A549 (cell line): ENCODE data around the gene SLC17A7. TPM values are rescaled to one million over a fixed set of nuclear protein-coding genes. Genes with fewer than 3 reads are reported as not detected.

Source experiments
- ATAC-seq, 2 experiments: fragments of 200-7000 bp in 1 of 2; fragments of >200 bp in 1 of 2; cut with Nextera tagmentation in 1 of 2; cut with Tn5 transposase in 1 of 2; 3 replicates each; pipeline versions ENCODE4 v1.8.0 to v1.9.1; 2018 to 2020; ENCODE audit warnings: mild to moderate bottlenecking in 1 of 2, moderate library complexity in 1 of 2
- CTCF ChIA-PET: fragments of 300-600 bp; sonication (Branson Sonifier 250); formaldehyde crosslinking; extraction: SDS; loops from one replicate; lab custom pipeline; 2021; ENCODE audit warnings: antibody characterized with exemption, inconsistent platforms; lab: Yijun Ruan, JAX
- POLR2A ChIA-PET: fragments of 350-600 bp; formaldehyde crosslinking; extraction: SDS; loops from one replicate; lab custom pipeline; 2021; ENCODE audit warnings: antibody characterized with exemption, inconsistent platforms; lab: Yijun Ruan, JAX
- DNase-seq, 2 experiments: peaks; one replicate each; pipeline versions ENCODE4 v3.0.0 to v3.0.0-alpha.2; 2011 to 2016; ENCODE audit warnings: low read depth in 1 of 2, low spot score in 1 of 2
- FAIRE-seq: peaks from 2 replicates; lab custom pipeline; 2011; peaks lifted over from hg19 to GRCh38; lab: Jason Lieb, UNC
- H3K27ac ChIP-seq, 2 experiments: fragments of >200 bp; sonication (Bioruptor Twin); formaldehyde crosslinking; 3 replicates each; pipeline ENCODE4 v1.5.1; 2016 to 2017
- H3K4me1 ChIP-seq: fragments of >200 bp; sonication (Bioruptor Twin); formaldehyde crosslinking; 3 replicates; pipeline ENCODE4 v1.6.1; 2016
- H3K4me2 ChIP-seq: fragments of >200 bp; sonication (Bioruptor Twin); formaldehyde crosslinking; 3 replicates; pipeline ENCODE4 v1.6.1; 2016
- H3K4me3 ChIP-seq: fragments of >200 bp; sonication (Bioruptor Twin); formaldehyde crosslinking; 3 replicates; pipeline ENCODE4 v1.5.1; 2016
- H3K9me3 ChIP-seq: fragments of >200 bp; sonication (Bioruptor Twin); formaldehyde crosslinking; 3 replicates; pipeline ENCODE4 v1.6.1; 2016
- BHLHE40 ChIP-seq: IDR thresholded peaks from 2 replicates; pipeline ENCODE4 v1.6.1; 2012; ENCODE audit warnings: low read depth, low read length, inconsistent platforms
- CBX2 ChIP-seq: fragments of 200-600 bp; sonication (generic); IDR thresholded peaks from 2 replicates; pipeline ENCODE4 v1.6.1; 2016; ENCODE audit warnings: low read depth, mild to moderate bottlenecking, borderline replicate concordance
- CBX8 ChIP-seq: fragments of 200-600 bp; sonication (generic); IDR thresholded peaks from 2 replicates; pipeline ENCODE4 v1.6.1; 2016
- CEBPB ChIP-seq, 2 experiments: fragments of >200 bp in 1 of 2; sonication (Bioruptor Twin) in 1 of 2; formaldehyde crosslinking in 1 of 2; IDR thresholded peaks; 2 replicates each; pipeline ENCODE4 v1.6.1; 2012 to 2016
- CHD2 ChIP-seq: fragments of 150-350 bp; IDR thresholded peaks from 2 replicates; pipeline ENCODE4 v1.6.1; 2014; ENCODE audit warnings: low read length; ENCODE audit not compliant: partially characterized antibody
- CHD4 ChIP-seq: fragments of 200-600 bp; sonication (generic); IDR thresholded peaks from 2 replicates; pipeline ENCODE4 v1.6.1; 2016; ENCODE audit warnings: antibody characterized with exemption, mild to moderate bottlenecking, borderline replicate concordance
- EP300 ChIP-seq, 2 experiments: fragments of >200 bp; sonication (Bioruptor Twin); formaldehyde crosslinking; IDR thresholded peaks; 2 replicates in 1 of 2; 3 replicates in 1 of 2; pipeline ENCODE4 v1.6.1; 2016 to 2017
- ESRRA ChIP-seq: fragments of 150-350 bp; IDR thresholded peaks from 2 replicates; pipeline ENCODE4 v1.6.1; 2014; ENCODE audit warnings: mild to moderate bottlenecking, low read length, borderline replicate concordance
- FOSB ChIP-seq: fragments of 250-450 bp; sonication (Bioruptor Pico); IDR thresholded peaks from 2 replicates; pipeline ENCODE4 v1.5.0; 2020; ENCODE audit warnings: mild to moderate bottlenecking, moderate library complexity
- FOXS1 ChIP-seq: fragments of 250-450 bp; sonication (Bioruptor Pico); IDR thresholded peaks from 2 replicates; pipeline ENCODE4 v1.5.0; 2020; ENCODE audit warnings: mild to moderate bottlenecking, moderate library complexity
- HEYL ChIP-seq: fragments of 250-450 bp; sonication (Bioruptor Pico); IDR thresholded peaks from 2 replicates; pipeline ENCODE4 v1.8.0; 2021; ENCODE audit warnings: mild to moderate bottlenecking, moderate library complexity
- HOXA7 ChIP-seq: fragments of 250-450 bp; sonication (Bioruptor Pico); IDR thresholded peaks from 2 replicates; pipeline ENCODE4 v1.5.0; 2020; ENCODE audit warnings: mild to moderate bottlenecking, moderate library complexity
- HOXB13 ChIP-seq: fragments of 250-450 bp; sonication (Bioruptor Pico); IDR thresholded peaks from 2 replicates; pipeline ENCODE4 v1.5.0; 2020; ENCODE audit warnings: low read depth, mild to moderate bottlenecking, moderate library complexity
- JUN ChIP-seq, 2 experiments: fragments of >200 bp; sonication (Bioruptor Twin); formaldehyde crosslinking; IDR thresholded peaks; 2 replicates in 1 of 2; 3 replicates in 1 of 2; pipeline ENCODE4 v1.6.1; 2016 to 2017
- MAZ ChIP-seq: fragments of 150-350 bp; IDR thresholded peaks from 2 replicates; pipeline ENCODE4 v1.6.1; 2014; ENCODE audit warnings: antibody characterized with exemption, low read depth, low read length, borderline replicate concordance
- MYC ChIP-seq: IDR thresholded peaks from 2 replicates; pipeline ENCODE4 v1.6.1; 2012; ENCODE audit warnings: mild to moderate bottlenecking, inconsistent platforms, low read length, improper control_type of control experiment, borderline replicate concordance
- NFE2L2 ChIP-seq: fragments of 150-350 bp; conservative IDR thresholded peaks from 2 replicates; pipeline ENCODE4 v1.6.1; 2014; ENCODE audit warnings: low read length
- PBX3 ChIP-seq: IDR thresholded peaks from 2 replicates; pipeline ENCODE4 v1.6.1; 2012
- POLR2AphosphoS2 ChIP-seq: conservative IDR thresholded peaks from 2 replicates; pipeline ENCODE4 v1.6.1; 2012; ENCODE audit warnings: low read length, improper control_type of control experiment, inconsistent platforms
- RAD21 ChIP-seq, 2 experiments: fragments of >200 bp in 1 of 2; sonication (Bioruptor Twin) in 1 of 2; formaldehyde crosslinking in 1 of 2; IDR thresholded peaks in 1 of 2; conservative IDR thresholded peaks in 1 of 2; 2 replicates in 1 of 2; 3 replicates in 1 of 2; pipeline ENCODE4 v1.6.1; 2012 to 2018; ENCODE audit warnings: inconsistent platforms in 1 of 2
- RFX5 ChIP-seq: fragments of 450-650 bp; IDR thresholded peaks from 2 replicates; pipeline ENCODE4 v1.7.1; 2014; ENCODE audit warnings: antibody characterized with exemption, mild to moderate bottlenecking, moderate library complexity
- RNF2 ChIP-seq: fragments of 200-600 bp; sonication (generic); IDR thresholded peaks from 2 replicates; pipeline ENCODE4 v1.6.1; 2016; ENCODE audit warnings: low read depth, mild to moderate bottlenecking, antibody characterized with exemption, moderate library complexity, borderline replicate concordance
- SMC3 ChIP-seq: fragments of >200 bp; sonication (Bioruptor Twin); formaldehyde crosslinking; IDR thresholded peaks from 3 replicates; pipeline ENCODE4 v1.6.1; 2018; ENCODE audit warnings: inconsistent platforms
- USF2 ChIP-seq: fragments of 450-650 bp; IDR thresholded peaks from 2 replicates; pipeline ENCODE4 v1.6.1; 2014; ENCODE audit warnings: antibody characterized with exemption
- ZSCAN20 ChIP-seq: fragments of 250-450 bp; sonication (Bioruptor Pico); IDR thresholded peaks from 2 replicates; pipeline ENCODE4 v1.8.0; 2022; ENCODE audit warnings: mild to moderate bottlenecking, moderate library complexity
- WGBS: methylation state at CpG from one replicate; pipeline ENCODE4 v1.1.6; 2017; ENCODE audit errors: missing lambda C conversion rate; 5-methylcytosine and 5-hydroxymethylcytosine counted together
- polyA plus RNA-seq, 4 experiments: library from polyadenylated mRNA; depleted of rRNA in 3 of 4; stranded (reverse); fragments of >200 nt; fragmentation: RNase III in 1 of 4; extraction: RNeasy Plus Mini Kit Qiagen cat#74134 plus additional on column Dnase treatment in 1 of 4; gene quantifications; 2 replicates in 3 of 4; 3 replicates in 1 of 4; pipeline ENCODE4 v1.2.3, GENCODE V29; 2011 to 2017
- TF ChIP-seq, protein P1 (sequence below): IDR thresholded peaks from 2 replicates; pipeline ENCODE4 v1.6.1; 2012

SLC17A7 gene
- polyA plus RNA-seq, 2 of the 4 experiments (the other 2 are of a cell fraction), result 0.39 to 0.48 TPM

DNA sequence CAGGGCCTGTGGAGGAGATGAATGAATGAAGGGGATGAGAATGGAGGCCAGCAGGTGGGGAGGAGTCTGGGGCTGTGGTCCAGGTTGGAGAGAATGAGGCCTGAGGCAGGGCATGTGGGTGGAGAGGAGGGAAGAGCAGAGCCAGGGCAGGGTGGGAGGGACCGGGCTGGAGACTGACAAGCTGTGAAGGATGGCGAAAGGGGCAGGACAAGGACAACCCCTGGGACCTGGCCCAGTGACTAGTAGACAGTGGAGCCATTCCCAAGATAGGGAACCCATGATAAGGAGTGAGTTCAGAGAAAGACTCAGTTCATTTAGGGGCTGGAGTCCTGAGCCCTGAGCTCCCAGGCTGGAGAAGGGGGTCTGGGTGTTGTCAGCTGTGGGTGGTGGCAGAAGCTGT, 21.1 kb downstream of the SLC17A7 start:
- POLR2A ChIA-PET, result no interaction called here
- peaks cover 14% of the 10 kb centered on the region; the same call in 2 of the 3 replicates for H3K4me1 ChIP-seq
- H3K9me3 ChIP-seq, result no peaks in the 10 kb centered on the region
- no peak for FAIRE-seq
- WGBS, result 81% methylated on average over 2 of the region's 2 CpGs
- no peak for ATAC-seq
- no peak overlapping the region for H3K27ac ChIP-seq
- no peak overlapping the region for H3K4me3 ChIP-seq
- CTCF ChIA-PET, result interaction anchor here (1.0 to 13.8 kb wide), 9 partner anchors 10 to 126 kb away, joined by 3 to 141 read pairs (median 17); partner anchors contain the start of gene SLC17A7
- no peak overlapping the region for H3K4me2 ChIP-seq
- TF ChIP-seq FOSB (CRISPR knock-in tag), result no peak
- TF ChIP-seq CBX8, result no peak
- no peak for TF ChIP-seq MYC
- TF ChIP-seq POLR2AphosphoS2, result no peak
- TF ChIP-seq HOXB13 (CRISPR knock-in tag), result no peak
- TF ChIP-seq CHD4, result no peak
- DNase-seq, result no peak

DNA sequence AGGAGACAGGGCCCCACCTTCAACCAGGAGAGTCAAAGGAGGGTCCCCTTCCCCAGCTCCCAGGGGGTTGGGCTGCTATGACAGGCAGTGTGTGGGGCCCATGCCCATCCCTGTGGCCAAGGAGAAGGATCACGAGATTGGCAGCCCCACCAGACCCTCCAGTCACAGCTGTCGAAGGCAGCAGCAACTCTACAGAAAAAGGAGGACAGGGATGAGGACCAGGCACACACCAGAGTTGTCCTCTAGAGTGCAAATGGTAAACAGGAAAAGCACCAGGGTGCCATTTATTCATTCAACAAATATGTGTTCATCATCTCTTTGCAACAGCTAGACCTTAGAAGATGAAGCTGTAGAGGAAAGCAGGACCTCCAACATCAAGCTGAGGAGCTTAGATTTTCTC, 22.2 kb downstream of the SLC17A7 start:
- FAIRE-seq, result peak; percentile 92
- no peak overlapping the region for H3K27ac ChIP-seq
- H3K4me2 ChIP-seq, result no peak overlapping the region
- no peak for DNase-seq
- no peaks in the 10 kb centered on the region for H3K9me3 ChIP-seq
- POLR2A ChIA-PET, result no interaction called here
- ATAC-seq, result no peak
- CTCF ChIA-PET, result interaction anchor here (0.6 to 13.8 kb wide), 13 partner anchors 10 to 153 kb away, joined by 3 to 141 read pairs (median 7); partner anchors contain the start of gene SLC17A7
- TF ChIP-seq RFX5, result no peak
- TF ChIP-seq CHD4, result no peak
- TF ChIP-seq JUN (IDR thresholded peaks at IDR 0.05), result no peak
- TF ChIP-seq USF2, result no peak
- TF ChIP-seq BHLHE40, result no peak
- TF ChIP-seq, protein P1, sequence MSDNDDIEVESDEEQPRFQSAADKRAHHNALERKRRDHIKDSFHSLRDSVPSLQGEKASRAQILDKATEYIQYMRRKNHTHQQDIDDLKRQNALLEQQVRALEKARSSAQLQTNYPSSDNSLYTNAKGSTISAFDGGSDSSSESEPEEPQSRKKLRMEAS, result no peak
- TF ChIP-seq CBX2, result no peak
- no peak for TF ChIP-seq FOSB (CRISPR knock-in tag)
- TF ChIP-seq FOXS1 (CRISPR knock-in tag), result no peak
- no peak for TF ChIP-seq MYC
- no peak for TF ChIP-seq NFE2L2
- TF ChIP-seq RNF2, result no peak
- no peak for TF ChIP-seq MAZ
- TF ChIP-seq CBX8, result no peak
- no peak overlapping the region for H3K4me3 ChIP-seq
- WGBS, result 29% methylated on average over 2 of the region's 2 CpGs
- H3K4me1 ChIP-seq, result peaks cover 14% of the 10 kb centered on the region; the same call in 2 of the 3 replicates

GRCh38 chr19:49418511-49418910, 22.8 kb downstream of the SLC17A7 start:
- no peak overlapping the region for H3K4me2 ChIP-seq
- ATAC-seq, result no peak

More at GRCh38 chr19:49418511-49418910, 22.8 kb downstream of the SLC17A7 start:
- H3K27ac ChIP-seq, result no peak overlapping the region
- 64% methylated on average over 5 of the region's 5 CpGs for WGBS
- peaks cover 11% of the 10 kb centered on the region; the same call in 2 of the 3 replicates for H3K4me1 ChIP-seq
- no peak for TF ChIP-seq ZSCAN20 (CRISPR knock-in tag)
- no peak for TF ChIP-seq HOXB13 (CRISPR knock-in tag)
- TF ChIP-seq CHD2, result no peak
- TF ChIP-seq ESRRA, result no peak
- TF ChIP-seq HOXA7 (CRISPR knock-in tag), result no peak
- TF ChIP-seq EP300 (IDR thresholded peaks at IDR 0.05), result no peak
- TF ChIP-seq SMC3, result no peak
- TF ChIP-seq HEYL (CRISPR knock-in tag), result no peak
- no peak for TF ChIP-seq CEBPB (IDR thresholded peaks at IDR 0.05)
- TF ChIP-seq RNF2, result no peak
- no peak for TF ChIP-seq RAD21 (conservative IDR thresholded peaks at IDR 0.05 in 1 of 2, IDR thresholded peaks at IDR 0.05 in 1 of 2)
- TF ChIP-seq FOXS1 (CRISPR knock-in tag), result no peak
- TF ChIP-seq MAZ, result no peak
- TF ChIP-seq PBX3, result no peak
- POLR2A ChIA-PET, result no interaction called here
- DNase-seq (no peak), FAIRE-seq (no peak)
- no peak overlapping the region for H3K4me3 ChIP-seq
- CTCF ChIA-PET, result interaction anchor here (0.6 to 13.8 kb wide), 14 partner anchors 9 to 193 kb away, joined by 3 to 141 read pairs (median 7); partner anchors contain the start of gene SLC17A7
- H3K9me3 ChIP-seq, result no peaks in the 10 kb centered on the region
